Measurements from ENCODE around the gene PECR.
"Not testable (repeated sequence)": the region's sequence is repeated elsewhere in the genome, so short reads cannot be mapped to it uniquely, and the experiment has no call there.

Gene PECR

GRCh38 chr2:216086207-216086893, 4.7 kb upstream of the PECR start:
- no peak overlapping the region for H3K4me3 ChIP-seq (ENCODE audit: low read depth, low read length)
- TF ChIP-seq CTCF (IDR thresholded peaks at IDR 0.05; ENCODE audit: borderline replicate concordance, insufficient read depth, low read depth, low read length), result no peak

GRCh38 chr2:216084547-216084946, 2.9 kb upstream of the PECR start:
- H3K4me3 ChIP-seq (ENCODE audit: low read depth, low read length), result no peak overlapping the region
- TF ChIP-seq CTCF (IDR thresholded peaks at IDR 0.05; ENCODE audit: borderline replicate concordance, insufficient read depth, low read depth, low read length), result no peak

- H3K4me3 ChIP-seq (ENCODE audit: low read depth, low read length), result no peak overlapping the region
- no peak for TF ChIP-seq CTCF (IDR thresholded peaks at IDR 0.05; ENCODE audit: borderline replicate concordance, insufficient read depth, low read depth, low read length)
Observed at GRCh38 chr2:216083464-216084281, 2.1 kb upstream of the PECR start.

- TF ChIP-seq CTCF (IDR thresholded peaks at IDR 0.05; ENCODE audit: borderline replicate concordance, insufficient read depth, low read depth, low read length), result no peak
- no peak overlapping the region for H3K4me3 ChIP-seq (ENCODE audit: low read depth, low read length)
Observed at GRCh38 chr2:216082805-216083204, 1.2 kb upstream of the PECR start.

GRCh38 chr2:216082117-216082711, 605 bp upstream of the PECR start:
- no peak for TF ChIP-seq CTCF (IDR thresholded peaks at IDR 0.05; ENCODE audit: borderline replicate concordance, insufficient read depth, low read depth, low read length)
- H3K4me3 ChIP-seq (ENCODE audit: low read depth, low read length), result peak overlapping the region; percentile 68

- peak overlapping the region; percentile 68 for H3K4me3 ChIP-seq (ENCODE audit: low read depth, low read length)
- no peak for TF ChIP-seq CTCF (IDR thresholded peaks at IDR 0.05; ENCODE audit: borderline replicate concordance, insufficient read depth, low read depth, low read length)
Observed at GRCh38 chr2:216081012-216081411, 597 bp downstream of the PECR start.

GRCh38 chr2:216080048-216080447, 1.6 kb downstream of the PECR start:
- H3K4me3 ChIP-seq (ENCODE audit: low read depth, low read length), result not testable (repeated sequence)
